ENCODE data around the gene CD1C. TPM values are rescaled to one million over a fixed set of nuclear protein-coding genes. Genes with fewer than 3 reads are reported as not detected.

Gene CD1C
- total RNA-seq, 1 donor from 2014 or later, result not detected

Other genes starting within 250 kb of the CD1C start
- gene CD1D, start 109.0 kb upstream of the CD1C start, total RNA-seq, result not detected in 2 replicates
- not detected in 2 replicates for gene CD1A, start 35.5 kb upstream of the CD1C start, total RNA-seq
- not detected in 2 replicates for gene CD1B, start 41.6 kb downstream of the CD1C start, total RNA-seq
- not detected in 2 replicates for gene CD1E, start 64.0 kb downstream of the CD1C start, total RNA-seq
- not detected in 2 replicates for gene OR10T2, start 109.5 kb downstream of the CD1C start, total RNA-seq
- not detected in 2 replicates for gene OR10K2, start 136.3 kb downstream of the CD1C start, total RNA-seq
- gene OR10K1, start 171.9 kb downstream of the CD1C start, total RNA-seq, result not detected in 2 replicates
- not detected in 2 replicates for gene OR10R2, start 182.3 kb downstream of the CD1C start, total RNA-seq